ENCODE measurements around the gene SSC5D.

GRCh38 chr19:55457683-55458457, 30.4 kb upstream of the SSC5D start:
- TF ChIP-seq SIN3A (IDR thresholded peaks at IDR 0.05; ENCODE audit: borderline replicate concordance, insufficient read depth, low read length) (no peak), POLR2AphosphoS5 (IDR thresholded peaks at IDR 0.05; ENCODE audit: low read depth, low read length) (no peak)

All from PFSK-1 (cell line).